Urinary bladder (tissue), 4 donors: ENCODE measurements around the gene ERC2. TPM values are rescaled to one million over a fixed set of nuclear protein-coding genes. Genes with fewer than 3 reads are reported as not detected.

ENCODE experiments used
- DNase-seq: peaks from one replicate; pipeline ENCODE4 v3.0.0-alpha.2; 2015; ENCODE audit errors: extremely low spot score
- H3K27ac ChIP-seq: one replicate; pipeline ENCODE4 v1.5.1; 2013; ENCODE audit warnings: low read depth, mild to moderate bottlenecking, moderate library complexity
- H3K36me3 ChIP-seq: one replicate; pipeline ENCODE4 v1.6.1; 2013; ENCODE audit warnings: mild to moderate bottlenecking, moderate library complexity; ENCODE audit not compliant: insufficient read depth
- H3K4me1 ChIP-seq: one replicate; pipeline ENCODE4 v1.6.1; 2013; ENCODE audit warnings: mild to moderate bottlenecking, moderate library complexity; ENCODE audit not compliant: insufficient read depth
- H3K4me3 ChIP-seq: one replicate; pipeline ENCODE4 v1.5.1; 2013; ENCODE audit warnings: low read depth, low read length
- WGBS: extraction: QIAGEN DNeasy Blood & Tissue Kit; methylation state at CpG from one replicate; pipeline ENCODE4 v1.1.7; 2013; 5-methylcytosine and 5-hydroxymethylcytosine counted together
- polyA plus RNA-seq: library from polyadenylated mRNA; stranded (reverse); fragments of 200-250 nt; gene quantifications from one replicate; pipeline ENCODE4 v1.2.3, GENCODE V29; 2013
- total RNA-seq: library from RNA; depleted of rRNA; stranded (reverse); fragments of >200 nt; gene quantifications from one replicate; pipeline ENCODE4 v1.2.3, GENCODE V29; 2014
- donor health status: healthy with polysubstance abuse.
- donor health status: healthy.

ERC2 gene
- total and polyA plus RNA-seq, 2 donors, result 0.49 to 3.0 TPM

DNA sequence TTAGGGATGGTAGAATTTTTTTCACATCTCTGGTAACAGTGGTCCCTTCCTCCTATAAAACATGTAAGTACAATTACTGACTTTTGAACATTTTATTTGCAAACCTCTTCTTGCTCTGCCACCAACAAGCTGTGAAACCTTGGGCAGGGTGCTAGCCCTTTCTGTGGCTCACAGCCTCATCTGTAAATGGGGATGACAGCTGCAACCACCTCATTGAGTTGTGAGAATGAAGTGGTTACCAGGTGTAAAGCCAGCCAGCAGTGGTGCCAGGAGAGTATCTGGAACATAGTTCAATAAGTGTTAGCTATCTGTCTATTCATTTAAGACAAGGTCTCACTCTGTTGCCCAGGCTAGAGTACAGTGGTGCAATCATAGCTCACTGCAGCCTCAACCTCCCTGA is 278.1 kb downstream of the ERC2 start:
- no peak overlapping the region for H3K27ac ChIP-seq
- H3K4me3 ChIP-seq, result no peak overlapping the region
- no peaks in the 10 kb centered on the region for H3K4me1 ChIP-seq
- DNase-seq, result no peak
- H3K36me3 ChIP-seq, result no peaks in the 10 kb centered on the region

- H3K36me3 ChIP-seq, result no peaks in the 10 kb centered on the region
- WGBS, result 90% methylated on average over 2 of the region's 2 CpGs
- H3K4me1 ChIP-seq, result no peaks in the 10 kb centered on the region
- no peak overlapping the region for H3K4me3 ChIP-seq
- no peak for DNase-seq
- no peak overlapping the region for H3K27ac ChIP-seq
Observed at GRCh38 chr3:56189536-56189935, 278.7 kb downstream of the ERC2 start.

DNA sequence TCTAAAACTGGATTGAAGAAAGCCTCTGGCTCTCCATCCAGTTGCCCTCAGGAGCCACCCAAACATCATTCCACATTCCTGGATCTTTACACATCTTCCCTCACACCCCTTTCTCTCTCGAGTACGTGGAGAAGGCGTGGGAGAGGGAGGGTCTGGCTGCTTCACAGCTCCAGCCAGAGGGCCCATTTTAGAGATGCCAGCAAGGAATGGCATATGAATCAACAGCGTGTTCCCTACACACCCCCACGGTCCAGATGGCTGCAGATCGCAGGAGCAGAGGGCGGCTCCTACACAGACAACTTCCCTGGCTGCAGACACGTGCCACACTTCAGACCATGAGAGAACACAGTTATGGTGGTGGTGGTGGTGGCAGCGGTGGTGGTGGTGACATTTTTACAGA is 280.1 kb downstream of the ERC2 start:
- H3K4me3 ChIP-seq, result no peak overlapping the region
- H3K36me3 ChIP-seq, result no peaks in the 10 kb centered on the region
- DNase-seq, result no peak
- H3K27ac ChIP-seq, result no peak overlapping the region
- 87% methylated on average over 9 of the region's 9 CpGs for WGBS
- no peaks in the 10 kb centered on the region for H3K4me1 ChIP-seq

DNA sequence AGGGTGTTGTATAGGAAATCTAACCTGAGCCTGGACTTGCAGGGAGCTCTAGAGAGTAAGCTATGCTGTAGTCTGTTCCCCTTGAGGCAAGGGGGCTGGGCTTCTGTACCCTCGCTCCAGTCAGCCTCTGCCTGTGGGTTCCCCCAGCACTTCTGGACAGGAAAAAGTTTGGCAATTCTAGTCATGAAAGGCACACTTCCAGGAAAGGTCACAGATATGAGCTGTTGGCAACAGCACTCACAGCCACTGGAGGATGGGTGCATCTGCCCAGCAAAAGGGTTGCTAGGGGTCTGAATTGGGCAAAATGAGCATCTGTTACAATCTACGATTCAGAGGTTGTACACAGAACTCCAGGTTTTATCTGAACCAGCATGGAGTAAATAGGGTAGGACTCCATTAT is 281.2 kb downstream of the ERC2 start:
- H3K27ac ChIP-seq, result no peak overlapping the region
- H3K4me3 ChIP-seq, result no peak overlapping the region
- WGBS, result 78% methylated on average over 2 of the region's 2 CpGs
- no peaks in the 10 kb centered on the region for H3K4me1 ChIP-seq
- DNase-seq, result no peak
- H3K36me3 ChIP-seq, result no peaks in the 10 kb centered on the region

DNA sequence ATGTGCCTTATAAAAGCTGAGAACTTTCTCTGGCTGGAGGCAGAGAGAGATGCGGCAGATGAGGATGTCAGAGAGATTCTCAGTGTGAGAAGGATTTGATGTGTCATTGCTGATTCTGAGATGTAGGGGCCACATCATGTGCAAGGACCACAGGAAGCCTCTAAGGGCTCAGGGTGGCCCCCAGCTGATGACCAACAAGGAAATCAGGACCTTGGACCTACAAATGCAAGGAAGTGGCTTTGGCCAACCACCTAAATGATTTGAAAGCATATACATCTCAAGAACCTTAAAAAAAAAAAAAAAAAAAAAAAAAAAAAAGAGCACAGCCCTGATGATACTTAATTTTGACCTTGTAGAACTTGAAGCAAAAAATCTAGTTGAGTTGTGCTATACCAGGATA is 282.4 kb downstream of the ERC2 start:
- Histone ChIP-seq H3K36me3 (no peaks in the 10 kb centered on the region), H3K4me1 (no peaks in the 10 kb centered on the region), H3K27ac (no peak overlapping the region), H3K4me3 (no peak overlapping the region)
- 81% methylated on average over 1 of the region's 1 CpG for WGBS
- no peak for DNase-seq

DNA sequence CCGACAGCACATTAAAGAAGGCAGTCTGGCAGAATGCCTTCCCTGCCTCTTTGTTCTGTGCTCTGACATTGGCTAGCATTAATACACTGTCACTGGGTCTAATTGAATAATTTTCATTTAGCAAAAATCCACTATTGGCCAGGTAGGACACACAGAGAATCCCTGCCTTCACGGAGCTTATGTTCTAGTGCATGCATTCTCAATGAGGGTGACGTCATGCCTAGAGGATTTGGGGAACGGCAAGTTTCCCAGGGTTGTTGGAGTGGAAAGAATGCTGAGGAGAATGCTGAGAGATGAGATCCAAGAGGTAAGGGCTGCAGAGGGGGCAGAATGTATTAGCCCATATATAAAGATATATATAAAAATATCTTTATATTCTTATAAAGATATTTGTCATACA is 284.7 kb downstream of the ERC2 start:
- Histone ChIP-seq H3K4me3 (no peak overlapping the region), H3K27ac (no peak overlapping the region), H3K4me1 (no peaks in the 10 kb centered on the region), H3K36me3 (no peaks in the 10 kb centered on the region)
- whole genome bisulfite sequencing, result 64% methylated on average over 4 of the region's 4 CpGs
- DNase-seq, result no peak

GRCh38 chr3:56180433-56180832 is 287.8 kb downstream of the ERC2 start:
- Histone ChIP-seq H3K36me3 (no peaks in the 10 kb centered on the region), H3K4me3 (no peak overlapping the region), H3K4me1 (no peaks in the 10 kb centered on the region), H3K27ac (no peak overlapping the region)
- no peak for DNase-seq
- 79% methylated on average over 2 of the region's 2 CpGs for WGBS

DNA sequence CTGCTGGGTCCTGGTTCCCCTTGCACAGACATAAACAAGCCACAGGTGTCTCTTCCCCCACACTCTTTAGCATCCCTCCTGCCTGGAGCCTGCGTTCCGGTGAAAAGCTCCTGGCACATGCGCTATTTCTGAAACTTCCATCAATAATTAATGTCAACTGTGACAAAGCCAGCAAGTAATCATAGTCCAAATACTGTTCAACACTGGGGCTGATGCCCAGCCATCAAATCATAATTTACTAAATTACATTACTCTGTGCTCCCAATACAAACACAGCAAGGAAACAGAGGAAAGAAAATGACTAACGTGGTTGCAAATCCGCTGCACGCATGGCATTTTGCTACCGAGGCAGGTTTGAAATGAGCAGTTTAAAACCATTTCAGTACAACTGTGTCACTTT is 294.7 kb downstream of the ERC2 start:
- H3K27ac ChIP-seq, result no peak overlapping the region

DNA sequence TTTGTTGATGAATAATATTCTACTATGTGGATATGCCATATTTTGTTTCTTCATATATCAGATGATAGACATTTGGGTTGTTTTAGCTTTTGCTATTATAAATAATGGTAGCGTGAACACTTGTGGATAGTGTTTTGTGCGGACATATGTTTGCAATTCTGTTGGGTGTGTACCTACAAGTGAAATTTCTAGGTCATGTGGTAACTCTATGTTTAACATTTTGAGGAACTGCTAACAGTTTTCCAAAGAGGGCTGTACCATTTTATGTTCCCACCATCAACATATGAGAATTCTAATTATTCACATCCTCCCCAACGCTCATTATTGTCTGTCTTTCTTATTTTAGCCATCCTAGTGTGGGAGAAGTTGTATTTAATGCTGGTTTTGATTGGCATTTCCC is 303.8 kb downstream of the ERC2 start:
- no peak for DNase-seq
- H3K4me3 ChIP-seq, result no peak overlapping the region
- no peaks in the 10 kb centered on the region for H3K36me3 ChIP-seq
- no peaks in the 10 kb centered on the region for H3K4me1 ChIP-seq
- WGBS, result 91% methylated on average over 3 of the region's 3 CpGs
- no peak overlapping the region for H3K27ac ChIP-seq

More for the DNA sequence above, 294.7 kb downstream of the ERC2 start:
- Histone ChIP-seq H3K36me3 (no peaks in the 10 kb centered on the region), H3K4me3 (no peak overlapping the region), H3K4me1 (no peaks in the 10 kb centered on the region)
- DNase-seq, result no peak
- 59% methylated on average over 7 of the region's 7 CpGs for WGBS

DNA sequence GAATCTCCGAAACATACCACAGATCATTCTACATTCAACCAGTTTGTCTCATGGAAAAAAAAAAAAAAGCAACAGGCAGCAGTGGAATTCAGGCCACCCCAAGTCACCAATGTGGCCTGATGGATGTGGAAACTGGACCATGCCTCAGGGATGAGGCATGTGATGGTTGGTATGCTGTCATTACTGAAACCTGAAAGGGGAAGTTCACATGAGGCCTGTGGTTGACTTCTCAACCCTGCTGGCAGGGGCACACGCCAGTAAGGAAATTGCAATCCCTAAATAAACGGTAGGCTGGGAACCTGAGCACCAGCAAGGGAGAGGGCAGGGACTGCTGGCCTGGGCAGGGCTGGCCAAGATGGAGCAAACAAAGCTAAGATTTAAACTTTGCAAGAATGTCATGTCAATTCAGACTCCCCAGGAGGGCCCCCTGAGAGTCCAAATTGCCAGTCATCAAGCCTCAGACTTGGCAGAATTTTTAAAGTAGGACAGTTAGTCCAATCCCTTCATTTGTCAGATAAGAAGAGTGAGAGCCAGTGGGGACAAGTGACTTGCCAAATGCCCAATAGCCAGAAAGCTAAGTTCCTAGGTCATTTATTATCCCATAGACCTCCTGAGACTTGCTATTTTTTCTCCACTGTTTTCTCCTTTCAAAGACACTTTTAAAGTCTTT is 310.4 kb downstream of the ERC2 start:
- WGBS, result 68% methylated on average over 3 of the region's 3 CpGs
- Histone ChIP-seq H3K36me3 (no peaks in the 10 kb centered on the region), H3K27ac (no peak overlapping the region), H3K4me1 (no peaks in the 10 kb centered on the region), H3K4me3 (no peak overlapping the region)
- no peak for DNase-seq

- 98% methylated on average over 1 of the region's 1 CpG for WGBS
- Histone ChIP-seq H3K4me1 (no peaks in the 10 kb centered on the region), H3K4me3 (no peak overlapping the region), H3K36me3 (no peaks in the 10 kb centered on the region), H3K27ac (no peak overlapping the region)
- DNase-seq, result no peak
Observed at GRCh38 chr3:56154297-56154696, 314.0 kb downstream of the ERC2 start.

GRCh38 chr3:56147354-56147753 is 320.9 kb downstream of the ERC2 start:
- H3K36me3 ChIP-seq, result no peaks in the 10 kb centered on the region
- H3K27ac ChIP-seq, result no peak overlapping the region
- no peak for DNase-seq
- H3K4me3 ChIP-seq, result no peak overlapping the region
- 44% methylated on average over 3 of the region's 3 CpGs for WGBS
- no peaks in the 10 kb centered on the region for H3K4me1 ChIP-seq

DNA sequence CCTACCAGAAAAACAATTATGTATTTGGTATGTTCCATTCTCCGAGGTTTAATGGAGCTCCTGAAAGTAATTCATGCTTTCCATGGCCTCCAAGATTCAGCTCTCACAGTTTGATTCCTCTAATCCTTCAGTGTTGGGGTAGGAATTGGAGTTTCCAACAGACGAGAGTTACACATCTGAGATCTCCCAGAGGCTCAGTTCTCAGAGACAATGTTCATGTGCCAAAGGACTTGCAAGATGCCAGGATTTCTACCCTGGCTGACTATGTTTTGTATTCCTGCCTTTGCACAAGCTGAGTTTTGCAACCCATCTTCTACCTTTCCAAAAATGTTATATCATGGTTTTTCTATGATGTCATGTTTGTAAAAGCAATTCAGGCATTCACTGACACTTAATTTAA is 322.9 kb downstream of the ERC2 start:
- WGBS, result 54% methylated on average over 2 of the region's 2 CpGs
- H3K36me3 ChIP-seq, result no peaks in the 10 kb centered on the region
- no peak overlapping the region for H3K4me3 ChIP-seq
- H3K4me1 ChIP-seq, result no peaks in the 10 kb centered on the region
- H3K27ac ChIP-seq, result no peak overlapping the region
- DNase-seq, result no peak

DNA sequence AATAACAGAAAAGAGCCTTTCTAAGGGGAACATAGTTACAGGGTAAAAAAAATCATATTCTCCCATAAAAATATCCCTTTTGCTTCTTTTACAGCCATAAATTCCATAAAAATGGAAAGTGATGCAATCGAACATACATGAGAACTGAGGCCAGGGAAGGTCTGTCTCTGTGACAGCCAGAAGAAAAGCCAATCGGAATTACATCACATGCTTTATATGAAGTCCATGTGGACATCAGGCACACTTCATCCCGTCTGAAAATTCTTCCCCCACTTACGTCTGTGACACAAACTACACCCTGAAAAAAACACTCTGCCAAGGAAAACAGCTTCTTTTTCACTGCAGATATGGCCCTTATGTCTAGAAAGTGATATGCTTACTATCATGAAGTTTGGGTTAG is 323.5 kb downstream of the ERC2 start:
- H3K4me3 ChIP-seq, result no peak overlapping the region
- 39% methylated on average over 4 of the region's 4 CpGs for WGBS
- H3K27ac ChIP-seq, result no peak overlapping the region
- peak; percentile 31 for DNase-seq
- H3K4me1 ChIP-seq, result no peaks in the 10 kb centered on the region
- H3K36me3 ChIP-seq, result no peaks in the 10 kb centered on the region

GRCh38 chr3:56137415-56137814 is 330.9 kb downstream of the ERC2 start:
- Histone ChIP-seq H3K27ac (no peak overlapping the region), H3K4me1 (no peaks in the 10 kb centered on the region), H3K4me3 (no peak overlapping the region), H3K36me3 (no peaks in the 10 kb centered on the region)
- 70% methylated on average over 1 of the region's 1 CpG for WGBS
- DNase-seq, result no peak
